Lower lobe of right lung (tissue), 2 donors: ENCODE results near the gene HLF. TPM values are rescaled to one million over a fixed set of nuclear protein-coding genes. Genes with fewer than 3 reads are reported as not detected.

Experiments used
- ATAC-seq, 2 donors: fragments of 200-7000 bp; cut with Tn5 transposase; one replicate each; pipeline ENCODE4 v1.9.1; 2020 to 2022; ENCODE audit warnings: mild to moderate bottlenecking in 2 of 2, moderate library complexity in 2 of 2
- DNase-seq: peaks from one replicate; pipeline ENCODE4 v3.0.0-alpha.2; 2020
- H3K27ac ChIP-seq: fragments of 200-600 bp; one replicate; pipeline ENCODE4 v1.8.0; 2022
- H3K27me3 ChIP-seq: fragments of 200-600 bp; one replicate; pipeline ENCODE4 v1.8.0; 2022; ENCODE audit warnings: low read depth
- H3K36me3 ChIP-seq: fragments of 200-600 bp; one replicate; pipeline ENCODE4 v1.8.0; 2022; ENCODE audit warnings: mild to moderate bottlenecking
- H3K4me1 ChIP-seq: fragments of 200-600 bp; one replicate; pipeline ENCODE4 v1.8.0; 2022
- H3K4me3 ChIP-seq: fragments of 200-600 bp; one replicate; pipeline ENCODE4 v1.8.0; 2022; ENCODE audit warnings: mild to moderate bottlenecking
- H3K9me3 ChIP-seq: fragments of 200-600 bp; one replicate; pipeline ENCODE4 v1.8.0; 2022
- CTCF ChIP-seq: fragments of 200-600 bp; IDR thresholded peaks from one replicate; pipeline ENCODE4 v1.8.0; 2022; ENCODE audit warnings: antibody characterized with exemption, mild to moderate bottlenecking
- intact Hi-C: fragments of 100-400 bp; cut with DNase I; formaldehyde crosslinking; loops from one replicate; pipeline ENCODE4 v1.11.0; 2022
- total RNA-seq: library from RNA; stranded (reverse); fragmentation: NEBNext Ultra II Directional; extraction: Animal tissue kit (Norgen Biotek cat#: 25700); gene quantifications from one replicate; pipeline ENCODE4 v1.2.1, GENCODE V29; 2021
- donor health status: DM: no; HTN: yes; CAD: no; lungs with severe emphysema.

The HLF gene
- total RNA-seq, 1 donor from 2014 or later = 29.4 TPM

GRCh38 chr17:55354010-55354409 lies 89.2 kb downstream of the HLF start:
- H3K36me3 ChIP-seq = no peaks in the 10 kb centered on the region
- H3K4me3 ChIP-seq = no peak overlapping the region
- H3K4me1 ChIP-seq = peaks cover 2% of the 10 kb centered on the region
- no peaks in the 10 kb centered on the region for H3K9me3 ChIP-seq
- ATAC-seq = no peak
- no peak for DNase-seq
- TF ChIP-seq CTCF = no peak
- intact Hi-C loops = no loop called here
- H3K27ac ChIP-seq = no peak overlapping the region
- H3K27me3 ChIP-seq = no peaks in the 10 kb centered on the region

- no peaks in the 10 kb centered on the region for H3K36me3 ChIP-seq
- ATAC-seq = no peak
- H3K9me3 ChIP-seq = no peaks in the 10 kb centered on the region
- intact Hi-C loops = no loop called here
- no peak for DNase-seq
- H3K27me3 ChIP-seq = no peaks in the 10 kb centered on the region
- no peak overlapping the region for H3K27ac ChIP-seq
- H3K4me3 ChIP-seq = no peak overlapping the region
- TF ChIP-seq CTCF = no peak
- no peaks in the 10 kb centered on the region for H3K4me1 ChIP-seq
Observed at GRCh38 chr17:55354941-55355340, 90.2 kb downstream of the HLF start.

GRCh38 chr17:55356434-55357328 lies 91.9 kb downstream of the HLF start:
- peak; percentile 83 for TF ChIP-seq CTCF
- Histone ChIP-seq H3K36me3 (no peaks in the 10 kb centered on the region), H3K4me3 (no peak overlapping the region), H3K27me3 (no peaks in the 10 kb centered on the region), H3K27ac (no peak overlapping the region), H3K4me1 (no peaks in the 10 kb centered on the region), H3K9me3 (no peaks in the 10 kb centered on the region)
- ATAC-seq (peak; percentile 79 to 89), DNase-seq (peak; percentile 50)
- intact Hi-C loops = no loop called here

GRCh38 chr17:55360971-55361370 lies 96.2 kb downstream of the HLF start:
- DNase-seq (no peak), ATAC-seq (no peak)
- no peaks in the 10 kb centered on the region for H3K36me3 ChIP-seq
- no peak for TF ChIP-seq CTCF
- H3K4me1 ChIP-seq = no peaks in the 10 kb centered on the region
- H3K4me3 ChIP-seq = no peak overlapping the region
- intact Hi-C loops = no loop called here
- H3K9me3 ChIP-seq = no peaks in the 10 kb centered on the region
- H3K27me3 ChIP-seq = no peaks in the 10 kb centered on the region
- no peak overlapping the region for H3K27ac ChIP-seq

GRCh38 chr17:55363033-55363432 lies 98.3 kb downstream of the HLF start:
- Histone ChIP-seq H3K36me3 (no peaks in the 10 kb centered on the region), H3K9me3 (no peaks in the 10 kb centered on the region), H3K27ac (no peak overlapping the region), H3K4me1 (no peaks in the 10 kb centered on the region), H3K27me3 (no peaks in the 10 kb centered on the region), H3K4me3 (no peak overlapping the region)
- ATAC-seq = no peak
- intact Hi-C loops = no loop called here
- no peak for DNase-seq
- no peak for TF ChIP-seq CTCF
